LHCN-M2 (cell line): Measurements from ENCODE around the gene MVB12B. TPM values are rescaled to one million over a fixed set of nuclear protein-coding genes. Genes with fewer than 3 reads are reported as not detected.

ENCODE experiments used
- DNase-seq: peaks from one replicate; pipeline ENCODE4 v3.0.0-alpha.2; 2012; ENCODE audit warnings: low read depth
- total RNA-seq: library from RNA; depleted of rRNA; stranded (reverse); fragments of >200 nt; gene quantifications from 2 replicates; pipeline ENCODE4 v1.2.3, GENCODE V29; 2014

Gene MVB12B
- total RNA-seq, 1 experiment from 2014 or later = 4.8 TPM

- DNase-seq = no peak
These were observed 3.9 kb downstream of the MVB12B start for GRCh38 chr9:126330536-126330935.

DNA sequence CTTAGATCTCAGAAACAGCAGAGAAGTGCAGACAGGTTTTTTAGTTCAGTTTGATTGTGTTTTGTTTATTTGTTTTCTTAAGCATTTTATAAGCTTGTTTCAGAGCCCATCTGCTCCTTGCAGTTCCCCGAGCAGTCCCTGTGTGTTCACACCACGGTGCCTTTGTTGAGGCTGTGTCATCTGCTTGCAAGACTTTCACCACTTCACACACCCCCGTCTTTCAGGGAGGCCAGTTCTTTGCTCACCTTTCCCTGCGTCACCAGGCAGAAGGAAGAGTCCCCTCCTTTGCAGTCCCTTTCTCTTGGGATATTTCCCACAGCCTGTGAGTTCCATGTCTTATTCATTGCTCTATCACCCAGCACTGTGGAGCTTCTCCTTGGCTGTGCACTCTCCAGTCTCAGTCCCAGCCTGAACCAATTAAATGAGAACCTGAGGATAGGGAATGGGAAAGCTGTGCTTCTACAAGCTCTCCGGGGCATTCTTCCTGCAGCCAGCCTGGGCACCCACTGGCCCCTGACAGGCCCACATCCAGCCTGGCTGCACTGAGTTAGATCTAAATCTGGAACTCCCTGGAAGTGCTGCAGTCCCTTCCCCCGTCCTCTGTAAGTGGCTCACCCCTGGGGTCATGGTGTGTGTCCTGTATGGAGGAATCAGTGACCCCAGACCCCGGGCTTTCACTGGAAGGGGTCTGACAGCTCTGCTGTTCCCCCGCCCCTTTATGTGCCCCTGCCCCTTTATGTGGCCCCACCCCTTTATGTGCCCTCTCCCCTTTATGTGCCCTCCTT lies 5.5 kb downstream of the MVB12B start:
- no peak for DNase-seq

DNA sequence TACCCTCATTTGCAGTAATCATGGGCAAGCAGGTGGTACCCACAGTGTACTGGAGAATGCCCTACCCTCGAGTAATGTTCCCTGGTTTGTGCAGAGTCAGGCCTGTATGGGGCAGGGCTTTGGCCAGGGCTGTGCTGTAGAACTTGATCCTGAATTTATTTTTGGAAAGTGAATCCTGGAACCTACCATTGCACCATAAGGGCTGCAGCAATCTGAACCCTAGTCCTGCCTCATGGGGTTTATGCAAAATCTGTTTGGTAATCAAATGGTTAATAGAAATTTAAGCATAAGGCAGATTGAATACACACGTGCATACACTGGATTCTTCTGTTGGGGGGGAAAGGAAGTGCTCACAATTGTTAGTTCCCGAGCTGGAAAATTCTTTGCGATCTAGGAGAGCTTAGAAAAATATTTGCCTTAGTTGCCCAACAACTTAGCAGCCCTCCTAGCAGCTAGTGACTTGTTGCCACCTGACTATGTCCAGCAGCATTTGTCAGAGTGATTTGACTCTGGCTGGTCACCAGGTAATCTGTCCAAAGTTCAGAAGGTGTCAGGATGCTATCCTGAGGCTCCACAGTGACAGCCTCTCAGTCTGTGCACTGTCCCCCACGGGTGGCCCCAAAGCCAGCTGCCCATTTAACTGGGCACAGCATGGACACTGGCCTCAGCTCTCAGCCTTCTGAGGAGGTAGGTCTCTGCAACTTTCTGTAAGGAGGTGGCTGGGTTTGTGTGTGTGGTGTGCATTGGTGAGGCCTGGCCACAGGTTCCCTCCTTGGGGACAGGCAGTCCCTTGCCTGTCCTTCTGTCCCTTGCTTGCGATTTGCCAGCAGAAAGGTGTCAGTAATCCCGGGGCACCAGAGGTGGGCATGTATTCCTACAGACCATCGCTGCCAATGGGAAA lies 8.3 kb downstream of the MVB12B start:
- no peak for DNase-seq

- no peak for DNase-seq
These were observed 9.5 kb downstream of the MVB12B start for GRCh38 chr9:126335837-126336735.

DNA sequence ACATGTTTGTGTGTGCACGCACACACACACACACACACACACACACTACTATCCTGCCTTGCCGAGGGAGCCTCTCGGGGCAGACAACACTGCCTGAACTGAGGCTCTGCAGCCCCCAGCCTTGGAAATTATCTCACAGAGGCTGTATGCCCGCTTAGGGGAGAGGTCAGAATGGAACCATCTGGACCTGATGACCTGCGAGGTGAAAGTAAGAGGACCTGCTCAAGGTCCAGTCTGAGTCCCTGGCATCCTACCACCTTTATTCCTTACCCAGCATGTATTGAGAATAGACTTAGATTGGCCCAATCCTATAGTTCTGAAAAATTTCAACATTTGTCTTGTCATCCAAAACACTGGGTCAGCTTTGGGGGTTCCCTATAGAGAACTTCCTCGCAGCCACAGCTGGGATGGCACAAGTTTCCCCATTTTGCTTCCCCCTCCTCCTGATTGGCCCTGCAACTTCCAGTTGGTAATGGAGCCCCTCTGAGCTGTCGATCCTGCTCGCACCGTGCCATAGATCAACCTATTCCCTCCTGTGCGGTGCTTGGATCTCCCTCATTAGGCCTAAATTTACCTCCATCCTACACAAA lies 10.2 kb downstream of the MVB12B start:
- DNase-seq = no peak

DNA sequence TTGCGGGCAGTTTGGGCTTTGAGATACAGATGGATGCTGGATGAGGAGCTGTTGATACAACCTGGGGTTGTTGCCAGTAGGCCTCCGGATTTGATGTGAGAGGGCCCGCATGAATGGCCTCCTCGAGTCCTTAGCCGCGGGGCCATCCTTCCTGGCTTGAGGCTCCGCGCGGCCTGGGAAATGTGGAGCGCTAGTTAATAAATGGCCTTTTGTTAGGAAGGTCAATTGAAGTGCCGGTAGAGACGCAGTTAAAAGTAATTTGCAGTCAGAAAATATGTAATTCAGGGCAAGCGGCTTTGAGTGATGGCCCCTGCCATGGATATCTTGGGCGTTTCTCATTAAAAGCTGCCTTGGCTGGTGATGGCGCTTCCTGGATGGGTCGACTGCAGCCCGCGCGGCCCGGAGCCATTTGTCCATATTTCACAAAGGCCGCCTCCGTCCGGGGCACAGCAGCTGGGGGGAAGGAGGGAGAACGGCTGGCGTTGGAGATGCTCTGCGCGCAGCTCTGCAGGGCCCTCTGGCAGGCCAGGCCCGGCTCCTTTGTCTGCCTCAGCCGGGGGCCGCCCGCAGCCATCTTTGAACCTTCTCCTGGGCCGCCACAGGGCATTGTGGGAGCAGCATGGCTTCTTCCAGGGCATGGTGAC lies 11.2 kb downstream of the MVB12B start:
- no peak for DNase-seq

DNA sequence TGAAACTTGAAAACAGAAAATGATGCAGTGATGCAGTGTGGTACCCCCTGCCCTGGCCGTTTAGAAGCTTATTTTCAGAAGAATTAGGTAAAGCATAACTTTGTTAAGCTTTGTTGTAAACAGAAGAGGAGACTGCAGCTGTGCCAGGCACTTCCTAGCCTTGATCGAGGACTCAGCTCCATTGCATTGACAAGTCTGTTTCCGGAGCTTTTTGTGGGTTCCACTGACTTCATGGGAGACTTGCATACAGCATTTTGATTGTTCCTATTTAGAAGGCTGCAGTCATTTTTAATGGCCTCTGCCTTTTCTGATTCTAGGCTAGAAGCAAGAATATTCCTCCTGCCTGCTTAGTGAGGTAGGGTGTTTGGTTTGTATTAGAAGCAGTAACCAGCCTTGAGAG lies 12.3 kb downstream of the MVB12B start:
- no peak for DNase-seq

DNA sequence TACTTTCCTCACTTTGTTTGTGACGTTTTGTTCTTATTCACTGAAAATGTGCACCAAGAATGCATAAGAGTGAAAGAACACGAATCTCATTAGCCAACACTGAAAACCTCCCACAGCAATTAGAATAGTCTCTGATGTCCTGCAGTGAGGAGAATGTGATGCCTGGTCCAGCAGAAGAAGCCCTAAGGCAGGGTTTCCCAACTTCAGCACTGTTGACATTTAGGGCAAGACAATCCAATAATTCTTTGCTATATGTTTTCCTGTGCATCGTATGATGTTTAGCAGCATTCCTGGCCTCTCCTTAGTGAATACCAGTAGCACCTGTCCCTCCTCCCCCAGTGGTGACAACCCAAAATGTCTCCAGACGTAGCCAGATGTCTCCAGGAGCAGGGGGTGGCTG lies 14.8 kb downstream of the MVB12B start:
- no peak for DNase-seq

DNA sequence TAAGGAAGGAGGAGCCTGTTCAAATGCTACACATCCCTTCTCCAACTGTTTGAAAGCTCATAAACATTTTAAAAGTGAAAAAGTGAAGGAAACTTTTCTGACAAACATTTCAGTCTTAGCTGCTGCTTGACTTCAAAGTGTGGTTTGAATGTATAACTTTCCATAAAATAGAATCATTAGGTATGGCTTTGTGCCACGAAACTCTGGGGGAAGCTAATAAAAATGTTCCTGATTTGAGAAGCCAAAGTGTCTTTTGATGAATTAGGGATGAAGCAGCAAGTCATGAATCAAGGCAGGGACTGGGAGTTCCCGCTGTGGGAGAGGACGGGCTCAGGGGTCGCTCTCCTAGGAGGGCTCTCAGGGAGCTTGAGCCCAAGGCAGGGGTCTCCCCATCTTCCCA lies 15.3 kb downstream of the MVB12B start:
- DNase-seq = no peak

- no peak for DNase-seq
These were observed 16.0 kb downstream of the MVB12B start for GRCh38 chr9:126342621-126343031.

DNA sequence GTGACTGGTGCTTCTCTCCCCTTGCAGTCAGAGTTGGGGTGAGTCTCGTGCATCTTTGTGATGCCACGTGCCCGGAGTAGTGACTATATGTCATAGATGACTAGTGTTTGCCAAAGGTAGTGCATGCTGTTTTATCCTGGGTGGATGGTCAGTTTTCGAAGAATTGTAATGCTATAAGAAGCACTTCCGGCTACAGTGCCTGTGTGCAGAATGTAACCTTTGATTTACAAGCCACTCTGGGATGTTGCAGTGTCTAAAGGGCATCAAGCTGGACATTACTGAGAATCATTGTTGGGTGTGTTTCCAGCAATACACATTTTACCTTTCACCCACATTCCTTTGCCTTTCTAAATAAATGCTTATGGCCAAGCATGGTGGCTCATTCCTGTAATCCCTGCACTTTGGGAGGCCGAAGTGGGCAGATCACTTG lies 16.7 kb downstream of the MVB12B start:
- no peak for DNase-seq

DNA sequence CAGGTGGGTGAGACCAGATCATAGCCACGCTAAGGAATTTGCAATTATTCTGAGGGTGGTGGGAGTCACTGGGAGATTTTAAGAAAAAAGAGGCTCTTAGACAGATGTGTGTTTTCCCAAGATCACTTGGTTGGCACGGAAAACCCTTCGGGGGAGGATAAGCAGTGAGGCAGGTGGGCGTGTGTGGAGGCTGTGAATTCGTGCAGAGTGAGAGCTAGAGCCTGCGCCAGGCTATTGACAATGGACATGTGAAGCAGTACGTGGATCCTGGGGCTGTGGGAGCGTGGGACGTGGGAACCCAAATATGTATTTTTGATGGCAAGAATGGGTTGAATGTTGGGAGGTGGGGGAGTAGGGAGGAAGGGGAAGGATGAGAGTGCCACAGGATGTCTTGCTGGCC lies 19.4 kb downstream of the MVB12B start:
- DNase-seq = no peak

GRCh38 chr9:126347093-126347492 lies 20.5 kb downstream of the MVB12B start:
- DNase-seq = no peak

DNA sequence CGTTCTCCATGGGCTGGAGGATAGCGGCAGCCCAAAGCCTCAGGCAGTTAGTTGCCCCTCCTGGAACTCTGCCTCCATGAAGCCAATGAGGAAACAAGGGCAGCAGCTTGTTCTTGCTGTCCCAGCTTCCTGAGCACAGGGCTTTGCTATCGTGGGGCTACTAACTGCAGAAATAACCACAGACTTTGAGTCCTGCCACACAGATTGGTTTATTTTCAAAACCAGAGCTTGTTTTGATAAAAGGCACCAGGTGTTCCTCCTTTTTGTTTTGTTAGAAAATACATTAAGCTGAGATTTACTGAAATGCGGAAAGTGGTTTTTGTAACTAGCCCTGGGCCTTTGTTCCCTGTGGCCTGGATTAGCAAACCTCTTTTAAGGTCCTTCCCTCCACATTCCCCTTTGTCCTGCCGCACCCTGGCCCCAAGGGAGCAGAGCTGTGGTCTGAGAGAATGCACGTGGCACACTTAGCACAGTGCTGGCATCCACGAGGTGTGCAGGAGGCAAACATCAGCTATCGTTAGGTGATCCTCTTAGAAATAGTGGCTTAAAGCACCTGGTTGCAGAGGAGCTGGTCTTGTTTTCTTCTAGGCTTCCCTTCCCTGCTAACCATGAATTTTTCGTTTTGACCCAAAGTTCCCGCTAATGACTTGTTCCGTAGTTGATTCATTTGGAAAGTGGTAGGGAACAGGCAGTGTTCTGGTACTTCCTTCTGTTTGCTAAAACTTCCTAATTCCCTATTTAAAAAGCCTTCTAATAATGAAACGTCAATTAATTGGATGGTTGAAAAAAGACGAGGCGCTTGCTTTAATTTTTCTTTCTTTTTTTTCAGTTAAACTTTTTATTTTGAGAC lies 21.5 kb downstream of the MVB12B start:
- peak; percentile 88 for DNase-seq

- no peak for DNase-seq
These were observed 22.4 kb downstream of the MVB12B start for GRCh38 chr9:126348911-126349550.

- no peak for DNase-seq
These were observed 28.5 kb downstream of the MVB12B start for GRCh38 chr9:126354887-126355770.

GRCh38 chr9:126357074-126357473 lies 30.4 kb downstream of the MVB12B start:
- no peak for DNase-seq

- no peak for DNase-seq
These were observed 33.4 kb downstream of the MVB12B start for GRCh38 chr9:126360073-126360472.
